Esophagus squamous epithelium (tissue), 4 donors: ENCODE results near the gene ENPP3.

Experiments used
- CTCF ChIP-seq, 6 experiments: fragments of 450-650 bp in 4 of 6; fragments of 200-600 bp in 2 of 6; sonication (generic) in 2 of 6; IDR thresholded peaks; one replicate each; pipeline ENCODE4 v1.5.1; 2016 to 2019; ENCODE audit warnings: antibody characterized with exemption in 6 of 6, mild to moderate bottlenecking in 4 of 6, moderate library complexity in 4 of 6
- POLR2A ChIP-seq, 4 donors: fragments of 450-650 bp; IDR thresholded peaks; one replicate each; pipeline ENCODE4 v1.6.1; 2017; ENCODE audit warnings: antibody characterized with exemption in 4 of 4, mild to moderate bottlenecking in 4 of 4, moderate library complexity in 3 of 4

GRCh38 chr6:131739136-131739535 is 102.0 kb downstream of the ENPP3 start:
- no peak for TF ChIP-seq CTCF (IDR thresholded peaks at IDR 0.05)
- TF ChIP-seq POLR2A (IDR thresholded peaks at IDR 0.05) = no peak
